Chondrocyte (in vitro differentiated cells): ENCODE data around the gene P2RX3. TPM values are rescaled to one million over a fixed set of nuclear protein-coding genes. Genes with fewer than 3 reads are reported as not detected.

ENCODE experiments used
- DNase-seq: peaks from one replicate; pipeline ENCODE4 v3.0.0; 2021; ENCODE audit warnings: mixed read lengths, low spot score
- H3K27ac Mint-ChIP-seq: one replicate; pipeline ENCODE4 v1.8.0; 2021; ENCODE audit warnings: mild to moderate bottlenecking, moderate library complexity, mixed read lengths; ENCODE audit not compliant: unreplicated experiment
- H3K27me3 Mint-ChIP-seq: 2 replicates; pipeline ENCODE4 v1.8.0; 2021; ENCODE audit warnings: low read depth, mixed read lengths
- H3K36me3 Mint-ChIP-seq: 2 replicates; pipeline ENCODE4 v1.8.0; 2021; ENCODE audit warnings: low read depth, mixed read lengths
- H3K4me1 Mint-ChIP-seq: 2 replicates; pipeline ENCODE4 v1.8.0; 2021; ENCODE audit warnings: low read depth, mild to moderate bottlenecking, mixed read lengths
- H3K4me3 Mint-ChIP-seq: one replicate; pipeline ENCODE4 v1.8.0; 2021; ENCODE audit warnings: mild to moderate bottlenecking, moderate library complexity, mixed read lengths; ENCODE audit not compliant: unreplicated experiment
- H3K9me3 Mint-ChIP-seq: 2 replicates; pipeline ENCODE4 v1.8.0; 2021; ENCODE audit warnings: low read depth, mixed read lengths
- total RNA-seq: library from RNA; stranded (reverse); gene quantifications from 3 replicates; pipeline ENCODE4 v1.2.1, GENCODE V29; 2021
- TF ChIP-seq, protein P1 (sequence below): fragments of 200-600 bp; sonication (generic); IDR thresholded peaks from 2 replicates; pipeline ENCODE4 v1.5.0; 2021; ENCODE audit warnings: antibody characterized with exemption, mild to moderate bottlenecking, moderate library complexity

Gene P2RX3
- total RNA-seq, 1 donor from 2014 or later: not detected

DNA sequence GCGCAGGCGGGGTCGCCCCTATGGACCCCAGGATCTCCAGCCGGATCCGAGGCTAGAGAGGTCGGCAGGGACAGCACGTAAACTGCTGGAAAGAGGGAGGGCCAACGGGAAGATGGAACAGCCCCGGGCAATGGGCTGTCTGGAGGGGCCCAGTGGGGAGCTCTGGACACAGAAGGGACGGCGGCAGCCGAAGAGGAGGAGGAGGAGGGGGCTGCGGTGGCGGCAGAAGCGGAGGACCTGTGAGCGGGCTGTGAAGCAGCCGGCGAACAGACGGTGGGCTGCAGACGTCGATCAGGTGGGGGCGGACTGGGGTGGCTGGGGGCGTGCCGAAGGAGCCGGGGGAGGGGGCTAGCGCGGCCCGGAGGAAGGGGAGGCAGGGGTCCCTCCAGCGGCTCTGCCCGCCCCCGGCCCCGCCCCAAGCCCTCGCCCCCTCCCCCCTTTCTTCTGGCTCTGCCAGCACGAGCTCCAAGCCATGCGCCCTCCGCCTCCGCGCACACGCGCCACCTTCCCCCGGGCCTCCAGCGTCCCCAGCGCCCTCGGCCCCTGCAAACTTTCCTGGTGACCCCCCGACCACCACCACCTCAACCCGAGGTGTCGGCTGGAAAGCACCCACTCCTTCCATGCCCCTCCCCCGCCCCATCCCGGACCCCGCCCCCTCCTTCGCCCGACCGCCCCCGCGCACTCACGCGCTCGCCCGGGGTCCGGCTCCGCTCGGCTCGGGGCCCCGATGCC lies 13.8 kb upstream of the P2RX3 start:
- Mint-ChIP-seq H3K4me3 (peak overlapping the region; percentile 87), H3K27me3 (no peaks in the 10 kb centered on the region), H3K36me3 (peaks cover 33% of the 10 kb centered on the region), H3K4me1 (peaks cover 50% of the 10 kb centered on the region), H3K27ac (peak overlapping the region; percentile 99), H3K9me3 (no peaks in the 10 kb centered on the region)
- DNase-seq: no peak
- TF ChIP-seq, protein P1, sequence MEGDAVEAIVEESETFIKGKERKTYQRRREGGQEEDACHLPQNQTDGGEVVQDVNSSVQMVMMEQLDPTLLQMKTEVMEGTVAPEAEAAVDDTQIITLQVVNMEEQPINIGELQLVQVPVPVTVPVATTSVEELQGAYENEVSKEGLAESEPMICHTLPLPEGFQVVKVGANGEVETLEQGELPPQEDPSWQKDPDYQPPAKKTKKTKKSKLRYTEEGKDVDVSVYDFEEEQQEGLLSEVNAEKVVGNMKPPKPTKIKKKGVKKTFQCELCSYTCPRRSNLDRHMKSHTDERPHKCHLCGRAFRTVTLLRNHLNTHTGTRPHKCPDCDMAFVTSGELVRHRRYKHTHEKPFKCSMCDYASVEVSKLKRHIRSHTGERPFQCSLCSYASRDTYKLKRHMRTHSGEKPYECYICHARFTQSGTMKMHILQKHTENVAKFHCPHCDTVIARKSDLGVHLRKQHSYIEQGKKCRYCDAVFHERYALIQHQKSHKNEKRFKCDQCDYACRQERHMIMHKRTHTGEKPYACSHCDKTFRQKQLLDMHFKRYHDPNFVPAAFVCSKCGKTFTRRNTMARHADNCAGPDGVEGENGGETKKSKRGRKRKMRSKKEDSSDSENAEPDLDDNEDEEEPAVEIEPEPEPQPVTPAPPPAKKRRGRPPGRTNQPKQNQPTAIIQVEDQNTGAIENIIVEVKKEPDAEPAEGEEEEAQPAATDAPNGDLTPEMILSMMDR: no peak

DNA sequence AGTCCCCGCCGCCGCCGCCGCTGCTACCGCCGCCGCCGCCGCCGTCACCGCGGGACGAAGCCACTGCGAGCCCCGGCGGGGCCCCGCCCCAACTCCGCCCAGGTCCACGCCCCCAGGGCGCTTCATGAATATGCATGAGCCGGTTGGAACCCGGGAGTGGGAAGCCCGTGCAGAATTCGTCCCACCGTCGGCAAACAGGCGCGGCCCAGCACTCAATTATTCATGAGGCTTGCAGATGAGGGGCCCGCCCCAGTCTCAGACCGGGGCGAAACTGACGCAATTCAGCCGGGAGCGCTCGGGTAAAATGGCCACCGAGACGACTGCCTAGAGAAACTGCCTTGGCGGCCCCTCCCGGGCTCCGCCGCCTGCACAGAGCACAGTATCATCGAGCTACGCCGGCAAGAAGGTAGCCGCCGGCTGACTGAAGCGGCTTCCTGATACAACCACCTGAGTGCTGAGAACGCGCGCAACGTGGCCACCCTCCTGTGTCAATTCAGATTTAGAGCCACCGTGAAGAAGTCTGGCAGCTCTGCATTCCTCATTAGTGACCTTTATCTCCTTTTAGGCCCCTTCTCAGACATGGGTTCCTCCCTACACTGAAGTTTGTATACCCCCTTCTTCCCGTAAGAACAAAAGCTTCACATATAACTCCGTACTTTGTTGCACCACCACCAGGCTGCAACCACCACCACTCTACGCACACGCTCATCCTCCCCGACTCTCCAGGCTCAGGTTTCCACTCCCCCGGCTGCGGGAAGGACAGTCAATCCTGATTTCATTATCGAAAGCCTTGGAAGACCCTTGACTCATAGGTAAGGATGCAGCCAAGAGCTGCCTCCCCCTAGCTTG lies 13.0 kb upstream of the P2RX3 start, which contains the start of gene TNKS1BP1:
TNKS1BP1 (minus strand) TSS at position 67 of the 849 bp plus-strand sequence. CDS start 3,067 bp downstream, outside the sequence.
- Mint-ChIP-seq H3K27me3 (no peaks in the 10 kb centered on the region), H3K27ac (peak within 1 kb of the TSS; percentile 99), H3K4me3 (peak within 1 kb of the TSS; percentile 87), H3K36me3 (peaks cover 37% of the 10 kb centered on the region), H3K4me1 (peaks cover 50% of the 10 kb centered on the region), H3K9me3 (no peaks in the 10 kb centered on the region)
- TF ChIP-seq, protein P1: peak; percentile 36
- no peak for DNase-seq

DNA sequence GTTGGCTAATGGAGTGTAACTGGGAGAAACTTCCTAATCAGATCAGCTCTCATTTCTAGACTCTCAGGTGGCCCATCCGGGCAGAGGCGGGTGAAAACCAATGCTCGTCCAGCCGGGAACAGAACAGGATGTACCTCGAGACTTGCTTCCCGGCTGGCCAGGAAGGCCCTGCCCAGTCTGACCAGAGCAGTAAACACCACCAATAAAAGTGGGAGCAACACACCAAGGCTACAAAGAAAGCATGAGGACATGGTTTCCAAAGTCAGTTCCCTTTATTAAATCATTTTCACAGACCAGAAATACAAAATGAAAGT lies 12.5 kb upstream of the P2RX3 start:
- Mint-ChIP-seq H3K4me3 (peak overlapping the region; percentile 87), H3K27ac (peak overlapping the region; percentile 98), H3K36me3 (peaks cover 40% of the 10 kb centered on the region), H3K4me1 (peaks cover 48% of the 10 kb centered on the region), H3K27me3 (no peaks in the 10 kb centered on the region), H3K9me3 (no peaks in the 10 kb centered on the region)
- TF ChIP-seq, protein P1: no peak
- no peak for DNase-seq

DNA sequence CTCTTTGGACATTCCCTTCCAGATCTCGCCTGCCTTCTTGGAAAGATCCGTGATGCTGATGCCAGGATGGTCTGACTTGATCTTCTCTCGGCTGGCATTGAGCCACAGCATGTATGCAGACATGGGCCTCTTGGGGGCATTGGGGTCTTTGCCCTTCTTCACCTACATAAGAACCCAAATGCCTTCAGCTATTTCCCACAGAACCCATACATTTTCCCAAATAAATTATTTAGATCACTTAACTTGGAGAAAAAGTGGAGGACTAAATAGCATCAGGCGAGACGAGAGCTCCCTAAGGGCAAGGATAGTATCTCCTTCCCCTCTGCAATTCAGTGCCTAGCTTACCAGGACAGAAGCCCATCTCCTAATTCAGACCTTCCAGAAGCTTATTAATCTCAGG lies 10.4 kb upstream of the P2RX3 start:
- H3K27ac Mint-ChIP-seq: no peak overlapping the region
- H3K36me3 Mint-ChIP-seq: peaks cover 42% of the 10 kb centered on the region

DNA sequence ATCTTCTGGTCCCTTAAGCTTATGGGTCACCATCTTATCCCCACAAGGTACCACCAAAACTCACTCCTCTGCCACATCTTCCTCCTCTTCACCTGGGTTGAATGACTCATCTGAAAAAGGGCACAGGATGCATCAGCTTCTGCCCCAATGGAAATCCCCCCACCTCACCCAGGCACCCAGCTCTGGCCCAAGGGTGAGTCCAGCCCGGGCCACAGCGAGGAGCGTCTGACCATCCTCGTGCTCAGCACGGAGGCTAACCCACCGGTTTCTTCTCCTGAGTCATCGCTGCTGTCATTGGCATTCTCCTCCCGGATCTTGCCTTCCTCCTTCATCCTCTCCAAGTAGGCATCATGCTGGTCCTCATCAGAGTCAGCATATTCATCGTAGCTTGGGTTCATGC lies 8.1 kb upstream of the P2RX3 start:
- Mint-ChIP-seq H3K4me1 (peaks cover 32% of the 10 kb centered on the region), H3K4me3 (no peak overlapping the region), H3K27me3 (no peaks in the 10 kb centered on the region), H3K9me3 (no peaks in the 10 kb centered on the region), H3K36me3 (peaks cover 43% of the 10 kb centered on the region), H3K27ac (no peak overlapping the region)
- TF ChIP-seq, protein P1: no peak
- DNase-seq: no peak

More for the DNA sequence above, 10.4 kb upstream of the P2RX3 start:
- Mint-ChIP-seq H3K27me3 (no peaks in the 10 kb centered on the region), H3K4me1 (peaks cover 28% of the 10 kb centered on the region), H3K9me3 (no peaks in the 10 kb centered on the region), H3K4me3 (no peak overlapping the region)
- TF ChIP-seq, protein P1: no peak
- DNase-seq: no peak
